Activated naive CD8-positive, alpha-beta T cell treated with anti-CD3 and anti-CD28 coated beads for 36 hours (primary cell): Measurements from ENCODE around the gene ATP8B1. TPM values are rescaled to one million over a fixed set of nuclear protein-coding genes. Genes with fewer than 3 reads are reported as not detected.

Experiments
- DNase-seq: peaks from one replicate; pipeline ENCODE4 v3.0.0; 2021
- H3K27ac Mint-ChIP-seq: one replicate; pipeline ENCODE4 v1.8.0; 2022; ENCODE audit warnings: mild to moderate bottlenecking, moderate library complexity, mixed read lengths
- H3K27me3 Mint-ChIP-seq: one replicate; pipeline ENCODE4 v1.8.0; 2022; ENCODE audit warnings: mild to moderate bottlenecking, mixed read lengths
- H3K36me3 Mint-ChIP-seq: one replicate; pipeline ENCODE4 v1.8.0; 2021; ENCODE audit warnings: mild to moderate bottlenecking, mixed read lengths
- H3K4me1 Mint-ChIP-seq: one replicate; pipeline ENCODE4 v1.8.0; 2021; ENCODE audit warnings: mixed read lengths
- H3K4me3 Mint-ChIP-seq: one replicate; pipeline ENCODE4 v1.8.0; 2022; ENCODE audit warnings: mild to moderate bottlenecking, moderate library complexity, mixed read lengths
- H3K9me3 Mint-ChIP-seq: one replicate; pipeline ENCODE4 v1.8.0; 2022; ENCODE audit warnings: mixed read lengths
- total RNA-seq, 2 experiments: library from RNA; stranded (reverse); gene quantifications; one replicate each; pipeline ENCODE4 v1.2.3, GENCODE V29; 2021

The ATP8B1 gene
- total RNA-seq, 2 experiments from 2014 or later = 1.4 to 1.5 TPM

DNA sequence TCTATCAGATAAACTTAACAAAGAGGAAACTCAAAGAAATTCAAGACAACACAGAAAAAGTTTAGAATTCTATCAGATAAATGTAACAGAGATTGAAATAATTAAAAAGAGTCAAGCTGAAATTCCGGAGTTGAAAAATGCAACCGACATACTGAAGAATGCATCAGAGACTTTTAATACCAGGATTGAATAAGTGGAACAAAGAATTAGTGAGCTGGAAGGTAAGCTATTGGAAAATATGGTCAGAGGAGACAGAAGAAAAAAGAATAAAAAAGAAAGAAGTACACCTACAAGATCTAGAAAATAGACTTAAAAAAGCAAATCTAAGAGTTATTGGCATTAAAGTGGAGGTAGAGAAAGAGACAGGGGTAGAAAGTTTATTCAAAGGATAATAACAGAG, 88.0 kb downstream of the ATP8B1 start:
- no peak for DNase-seq
- peaks cover 2% of the 10 kb centered on the region for H3K4me1 Mint-ChIP-seq
- H3K27me3 Mint-ChIP-seq = no peaks in the 10 kb centered on the region
- H3K36me3 Mint-ChIP-seq = peaks cover 13% of the 10 kb centered on the region
- H3K27ac Mint-ChIP-seq = no peak overlapping the region
- H3K4me3 Mint-ChIP-seq = no peak overlapping the region
- H3K9me3 Mint-ChIP-seq = peaks cover 33% of the 10 kb centered on the region

DNA sequence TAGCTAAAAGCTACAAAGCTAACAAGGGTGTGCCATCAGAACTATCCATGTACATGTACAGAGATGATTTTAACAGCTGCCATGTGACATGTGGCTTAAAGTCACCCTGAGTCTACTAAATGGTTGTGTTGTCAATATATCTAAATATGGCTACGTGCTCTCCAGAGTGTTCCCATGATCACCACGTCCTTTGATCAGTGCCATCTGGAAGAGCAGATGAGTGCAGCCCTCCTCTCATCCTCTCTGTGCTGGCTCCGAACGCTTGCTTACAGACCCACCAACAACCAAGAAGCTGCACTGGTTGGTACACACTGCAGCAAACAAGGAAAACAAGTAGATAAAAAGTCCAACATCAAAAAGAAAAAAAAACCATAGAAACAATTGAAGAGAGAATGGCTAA, 92.9 kb downstream of the ATP8B1 start:
- H3K9me3 Mint-ChIP-seq = peaks cover 24% of the 10 kb centered on the region

DNA sequence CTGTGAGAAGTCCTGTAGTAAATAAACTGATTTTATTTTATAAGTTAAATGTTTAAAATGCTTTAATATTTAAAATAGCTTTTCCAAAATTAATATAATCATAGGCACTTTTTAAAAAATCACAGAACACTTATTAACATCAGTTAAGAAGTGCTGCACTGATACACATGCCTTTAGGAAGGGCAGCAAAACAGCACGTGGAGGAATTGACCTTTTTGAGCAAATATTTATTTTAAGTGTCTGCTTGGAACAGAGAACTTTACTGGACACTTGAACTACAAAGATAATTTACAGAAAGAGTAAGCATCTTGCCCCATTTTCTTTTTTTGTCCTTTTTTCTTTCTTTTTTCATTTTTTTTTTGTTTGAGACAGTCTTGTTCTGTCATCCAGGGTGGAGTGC, 93.8 kb downstream of the ATP8B1 start:
- Mint-ChIP-seq H3K4me3 (no peak overlapping the region), H3K27me3 (no peaks in the 10 kb centered on the region), H3K36me3 (peaks cover 23% of the 10 kb centered on the region), H3K9me3 (peaks cover 20% of the 10 kb centered on the region), H3K27ac (no peak overlapping the region), H3K4me1 (no peaks in the 10 kb centered on the region)
- DNase-seq = no peak

More for the DNA sequence above, 92.9 kb downstream of the ATP8B1 start:
- H3K4me1 Mint-ChIP-seq = no peaks in the 10 kb centered on the region
- DNase-seq = no peak
- no peak overlapping the region for H3K4me3 Mint-ChIP-seq
- peaks cover 26% of the 10 kb centered on the region for H3K36me3 Mint-ChIP-seq
- no peak overlapping the region for H3K27ac Mint-ChIP-seq
- no peaks in the 10 kb centered on the region for H3K27me3 Mint-ChIP-seq

DNA sequence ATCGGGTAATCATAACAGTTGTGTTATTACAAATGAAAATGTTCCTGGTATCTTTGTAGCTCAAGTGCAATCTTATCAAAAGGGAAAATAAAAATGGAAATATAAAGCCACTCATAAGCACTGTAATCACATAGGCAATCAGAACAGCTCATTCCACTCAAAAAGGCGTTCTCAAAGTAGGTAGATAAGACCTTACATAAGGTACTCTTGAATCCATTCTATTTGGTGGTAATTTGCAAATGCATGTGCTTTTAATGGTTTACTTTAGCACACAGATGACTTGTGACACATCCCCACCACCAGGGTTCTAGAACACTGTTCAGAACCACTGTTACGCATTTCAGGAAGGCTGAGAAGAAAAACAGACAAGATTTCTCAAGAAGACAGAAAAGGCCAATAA, 94.8 kb downstream of the ATP8B1 start:
- Mint-ChIP-seq H3K27ac (no peak overlapping the region), H3K27me3 (no peaks in the 10 kb centered on the region), H3K9me3 (peaks cover 19% of the 10 kb centered on the region), H3K4me1 (no peaks in the 10 kb centered on the region), H3K36me3 (peaks cover 22% of the 10 kb centered on the region), H3K4me3 (no peak overlapping the region)
- no peak for DNase-seq

DNA sequence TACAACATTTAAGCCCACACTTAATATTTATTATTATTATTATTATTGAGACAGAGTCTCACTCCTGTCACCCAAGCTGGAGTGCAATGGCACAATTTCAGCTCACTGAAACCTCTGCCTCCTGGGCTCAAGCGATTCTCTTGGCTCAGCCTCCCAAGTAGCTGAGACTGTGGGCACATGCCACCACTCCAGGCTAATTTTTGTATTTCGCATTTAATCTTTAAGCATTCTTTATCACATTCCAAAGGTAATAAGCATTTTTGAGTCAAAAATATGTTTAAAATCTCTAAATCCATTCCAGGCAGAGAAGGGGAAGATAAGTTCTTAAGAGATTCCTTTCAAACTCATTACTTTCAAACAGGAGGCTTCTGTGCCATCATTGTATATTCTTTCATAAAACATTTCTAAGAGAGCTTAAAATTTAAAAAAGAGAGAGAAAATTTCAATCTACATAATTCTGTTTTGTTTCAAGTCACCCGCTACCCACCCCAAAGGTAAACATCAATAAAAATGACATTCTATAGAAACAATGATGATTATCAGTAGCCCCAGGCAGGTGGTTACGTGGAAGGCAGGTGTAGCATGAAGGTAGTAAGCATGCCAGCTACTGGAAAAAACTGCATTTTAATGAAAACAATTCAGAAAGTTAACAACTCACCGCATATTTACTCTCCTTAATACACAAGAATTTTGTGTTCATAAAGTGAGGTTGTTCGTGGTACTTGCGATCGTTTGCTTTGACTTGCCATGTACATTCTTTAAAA, 97.1 kb downstream of the ATP8B1 start:
- no peak for DNase-seq
- Mint-ChIP-seq H3K27ac (no peak overlapping the region), H3K9me3 (peaks cover 19% of the 10 kb centered on the region), H3K36me3 (peaks cover 25% of the 10 kb centered on the region), H3K4me1 (no peaks in the 10 kb centered on the region), H3K4me3 (no peak overlapping the region), H3K27me3 (no peaks in the 10 kb centered on the region)

DNA sequence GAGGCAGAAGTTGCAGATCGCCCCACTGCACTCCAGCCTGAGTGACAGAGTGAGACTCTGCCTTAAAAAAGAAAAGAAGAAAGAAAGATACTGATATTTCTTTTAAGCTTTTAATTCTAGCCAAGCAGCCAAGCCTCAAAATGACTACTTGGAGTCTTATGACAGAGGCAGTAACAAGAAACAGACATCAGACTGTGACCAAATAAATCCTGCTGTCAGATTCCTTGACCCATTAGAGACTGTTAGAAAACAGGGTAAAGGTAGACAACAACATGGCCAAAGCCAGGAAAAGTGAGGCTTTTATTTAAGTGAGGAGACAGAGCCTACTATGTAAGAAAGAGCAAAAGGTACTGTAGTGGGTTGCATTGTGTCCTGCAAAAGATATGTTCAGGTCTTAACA, 98.1 kb downstream of the ATP8B1 start:
- Mint-ChIP-seq H3K4me3 (no peak overlapping the region), H3K27me3 (no peaks in the 10 kb centered on the region), H3K27ac (no peak overlapping the region), H3K9me3 (peaks cover 16% of the 10 kb centered on the region), H3K4me1 (no peaks in the 10 kb centered on the region), H3K36me3 (peaks cover 23% of the 10 kb centered on the region)
- DNase-seq = no peak

DNA sequence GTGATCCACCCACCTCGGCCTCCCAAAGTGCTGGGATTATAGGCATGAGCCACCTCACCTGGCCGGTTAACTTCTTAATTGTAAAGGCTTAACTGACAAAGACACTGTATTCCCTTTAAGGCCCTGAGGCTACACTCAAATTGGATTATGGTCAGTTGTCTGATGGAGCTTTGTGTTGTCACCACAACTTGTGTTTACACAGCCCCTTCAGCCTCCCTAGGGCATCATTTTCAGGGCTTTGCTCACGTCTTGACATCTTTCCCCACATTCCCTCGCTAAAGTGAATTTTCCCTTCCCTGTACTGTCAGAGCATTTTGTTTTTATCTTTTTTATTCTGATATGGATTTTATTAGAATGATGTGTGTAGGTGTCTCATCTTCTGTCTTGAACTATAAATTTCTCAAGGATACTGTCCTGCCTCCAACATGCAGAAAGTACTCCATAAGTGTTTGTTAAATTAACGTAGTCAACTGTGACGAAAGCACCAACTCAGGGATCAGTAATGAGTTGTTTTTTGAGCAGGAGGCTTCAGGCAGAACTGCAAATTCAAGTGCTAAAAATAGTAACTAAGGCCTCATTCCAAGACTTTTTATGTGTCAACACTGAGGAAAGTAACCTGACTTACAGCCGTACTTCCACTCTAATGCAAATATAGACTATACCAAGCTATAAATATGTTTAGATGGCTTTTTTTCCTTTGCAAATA, 104.4 kb downstream of the ATP8B1 start:
- H3K4me1 Mint-ChIP-seq = peaks cover 3% of the 10 kb centered on the region
- H3K4me3 Mint-ChIP-seq = no peak overlapping the region
- no peak overlapping the region for H3K27ac Mint-ChIP-seq
- H3K9me3 Mint-ChIP-seq = peaks cover 2% of the 10 kb centered on the region
- H3K36me3 Mint-ChIP-seq = peaks cover 9% of the 10 kb centered on the region
- no peak for DNase-seq
- no peaks in the 10 kb centered on the region for H3K27me3 Mint-ChIP-seq

DNA sequence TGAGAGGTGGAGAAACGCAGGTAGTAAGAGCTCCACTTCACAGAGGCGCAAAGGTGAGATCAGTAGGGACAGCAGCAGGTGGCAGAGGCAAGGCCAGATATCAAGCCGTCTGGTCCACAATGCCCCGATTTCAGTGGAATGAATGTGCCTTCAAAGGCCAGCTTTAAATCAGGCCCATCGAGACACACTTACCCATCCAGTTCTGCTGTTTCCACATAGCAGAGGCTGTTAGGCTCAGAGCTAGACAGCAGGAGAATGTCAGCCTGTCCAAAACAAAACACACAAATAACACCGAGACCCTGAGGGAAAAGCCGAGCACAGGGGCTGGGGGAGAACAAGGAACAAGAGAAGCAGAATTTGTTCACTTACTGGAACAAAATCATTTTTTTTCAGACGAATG, 105.7 kb downstream of the ATP8B1 start:
- H3K9me3 Mint-ChIP-seq = peaks cover 2% of the 10 kb centered on the region

DNA sequence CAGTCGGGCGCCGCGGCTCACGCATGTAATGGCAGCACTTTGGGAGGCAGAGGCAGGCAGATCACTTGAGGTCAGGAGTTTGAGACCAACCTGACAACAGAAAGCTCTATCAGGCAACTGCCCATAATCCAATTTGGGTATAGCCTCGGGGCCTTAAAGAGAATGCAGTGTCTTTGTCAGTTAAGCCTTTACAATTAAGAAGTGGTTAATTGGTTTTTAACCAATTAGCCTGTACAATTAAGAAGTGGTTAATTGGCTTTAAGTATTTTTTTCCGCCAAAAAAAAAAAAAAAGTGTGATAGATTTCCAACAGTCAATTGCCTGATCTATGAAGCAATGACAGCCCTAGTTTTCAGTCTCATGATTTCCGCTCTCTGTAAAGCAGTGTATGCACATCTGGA, 106.8 kb downstream of the ATP8B1 start:
- Mint-ChIP-seq H3K9me3 (peaks cover 2% of the 10 kb centered on the region), H3K4me1 (peaks cover 4% of the 10 kb centered on the region)
- no peak for DNase-seq

More for the DNA sequence above, 105.7 kb downstream of the ATP8B1 start:
- H3K4me3 Mint-ChIP-seq = no peak overlapping the region
- H3K27ac Mint-ChIP-seq = no peak overlapping the region
- DNase-seq = no peak
- peaks cover 6% of the 10 kb centered on the region for H3K36me3 Mint-ChIP-seq
- H3K27me3 Mint-ChIP-seq = no peaks in the 10 kb centered on the region
- peaks cover 4% of the 10 kb centered on the region for H3K4me1 Mint-ChIP-seq

DNA sequence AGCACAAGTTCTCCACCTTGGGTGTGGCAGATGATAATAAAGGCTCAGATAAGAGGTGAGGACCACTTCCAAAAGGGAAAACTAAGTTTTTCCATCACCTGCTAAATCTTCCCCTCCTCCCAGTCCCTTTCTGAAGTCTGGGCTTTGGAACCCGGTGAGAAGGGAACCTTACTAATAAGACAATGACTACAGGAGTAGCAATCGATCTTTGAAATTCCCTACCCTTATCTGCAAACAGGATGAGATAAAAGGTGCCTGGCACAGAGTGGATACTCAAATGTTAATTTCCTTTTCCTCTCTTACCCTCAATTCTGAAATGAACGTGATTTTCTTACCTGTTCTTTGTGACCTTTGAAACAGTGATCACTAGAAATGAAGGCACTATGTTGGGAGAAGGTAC, 111.8 kb downstream of the ATP8B1 start:
- H3K27ac Mint-ChIP-seq = no peak overlapping the region
- no peak for DNase-seq
- H3K36me3 Mint-ChIP-seq = peaks cover 13% of the 10 kb centered on the region
- H3K4me3 Mint-ChIP-seq = no peak overlapping the region
- H3K9me3 Mint-ChIP-seq = peaks cover 1% of the 10 kb centered on the region
- H3K4me1 Mint-ChIP-seq = peaks cover 6% of the 10 kb centered on the region
- no peaks in the 10 kb centered on the region for H3K27me3 Mint-ChIP-seq

More for the DNA sequence above, 106.8 kb downstream of the ATP8B1 start:
- H3K4me3 Mint-ChIP-seq = no peak overlapping the region
- H3K36me3 Mint-ChIP-seq = peaks cover 6% of the 10 kb centered on the region
- H3K27me3 Mint-ChIP-seq = no peaks in the 10 kb centered on the region
- H3K27ac Mint-ChIP-seq = no peak overlapping the region

DNA sequence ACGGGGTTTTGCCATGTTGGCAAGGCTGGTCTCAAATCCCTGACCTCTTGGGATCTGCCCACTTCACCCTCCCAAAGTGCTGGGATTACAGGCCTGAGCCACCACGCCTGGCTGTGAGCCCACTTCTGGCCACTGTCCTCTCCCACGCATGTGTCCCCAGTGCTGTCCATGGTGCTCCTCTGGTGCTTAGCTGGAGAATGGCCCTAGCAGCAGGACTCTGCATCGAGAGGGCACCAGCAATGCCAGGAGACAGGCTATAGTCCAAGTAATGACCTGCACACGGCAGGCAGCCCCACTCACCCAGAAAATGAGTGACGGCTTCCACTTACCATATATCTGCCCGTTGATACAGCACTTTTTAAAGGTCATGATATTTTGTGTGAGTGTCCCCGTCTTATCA, 115.1 kb downstream of the ATP8B1 start:
- Mint-ChIP-seq H3K9me3 (peaks cover 1% of the 10 kb centered on the region), H3K27me3 (no peaks in the 10 kb centered on the region), H3K36me3 (peaks cover 15% of the 10 kb centered on the region), H3K4me3 (no peak overlapping the region), H3K4me1 (peaks cover 3% of the 10 kb centered on the region), H3K27ac (no peak overlapping the region)
- DNase-seq = no peak

DNA sequence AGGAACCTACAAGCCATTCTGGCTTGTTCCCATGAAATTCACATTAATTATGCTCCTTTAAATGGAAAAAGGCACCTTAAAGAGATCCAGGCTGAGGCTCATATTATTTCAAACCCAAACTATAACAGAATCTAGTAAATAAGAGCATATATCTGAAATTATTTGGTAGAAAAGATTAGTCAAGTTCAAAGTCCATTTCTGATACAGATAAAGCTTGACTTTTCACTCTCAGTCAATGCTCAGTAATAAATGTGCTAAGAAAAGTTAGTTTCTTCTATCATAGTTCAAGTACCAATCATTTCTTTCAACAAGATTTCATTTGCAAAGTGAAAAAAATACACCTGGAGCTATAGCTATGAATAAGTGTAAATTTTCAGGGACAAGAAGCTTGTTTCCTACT, 119.6 kb downstream of the ATP8B1 start:
- Mint-ChIP-seq H3K4me3 (no peak overlapping the region), H3K4me1 (peaks cover 3% of the 10 kb centered on the region), H3K36me3 (peaks cover 15% of the 10 kb centered on the region), H3K27ac (no peak overlapping the region), H3K9me3 (peaks cover 1% of the 10 kb centered on the region), H3K27me3 (no peaks in the 10 kb centered on the region)
- no peak for DNase-seq

DNA sequence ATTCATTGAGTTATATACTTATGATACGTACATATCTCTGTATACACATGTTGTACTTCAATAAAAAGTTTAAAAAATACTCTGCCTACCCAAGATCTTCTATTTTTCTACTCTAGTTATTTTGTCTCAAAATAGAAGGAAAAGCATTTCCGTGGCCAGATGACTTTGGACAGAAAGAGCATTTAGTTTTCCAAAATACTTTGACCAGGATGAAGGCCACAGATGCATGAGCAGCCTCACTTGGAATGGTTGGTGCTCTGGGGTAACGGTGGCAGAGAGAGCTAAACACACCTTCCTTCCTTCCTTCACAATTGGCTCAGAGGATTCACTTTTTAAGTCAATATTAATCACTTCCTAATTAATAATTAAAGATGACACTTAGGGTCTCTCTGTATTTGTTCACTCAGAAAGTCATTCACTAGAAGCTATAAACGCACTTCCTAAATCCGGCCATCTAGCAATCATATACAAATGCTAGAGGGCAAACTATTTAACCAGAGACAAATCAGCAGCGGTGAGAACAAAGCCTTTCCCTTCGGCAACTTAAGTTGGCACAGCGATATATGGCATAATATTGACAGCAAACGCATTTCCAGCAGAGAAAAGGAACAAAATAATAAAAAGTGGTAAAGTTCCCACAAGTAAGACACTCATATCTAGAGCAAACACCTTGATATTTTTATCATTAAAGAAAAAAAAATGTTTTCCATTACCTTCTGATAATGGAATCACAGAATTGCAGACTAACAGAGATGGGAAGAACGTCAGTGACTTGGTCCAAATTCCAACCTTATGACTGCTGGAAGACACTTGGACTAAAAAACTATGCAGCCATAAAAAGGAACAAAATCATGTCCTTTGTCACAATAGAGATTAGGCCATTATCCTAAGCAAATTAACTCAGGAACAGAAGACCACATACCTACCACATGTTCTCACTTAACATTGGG, 125.6 kb downstream of the ATP8B1 start:
- no peak overlapping the region for H3K27ac Mint-ChIP-seq

DNA sequence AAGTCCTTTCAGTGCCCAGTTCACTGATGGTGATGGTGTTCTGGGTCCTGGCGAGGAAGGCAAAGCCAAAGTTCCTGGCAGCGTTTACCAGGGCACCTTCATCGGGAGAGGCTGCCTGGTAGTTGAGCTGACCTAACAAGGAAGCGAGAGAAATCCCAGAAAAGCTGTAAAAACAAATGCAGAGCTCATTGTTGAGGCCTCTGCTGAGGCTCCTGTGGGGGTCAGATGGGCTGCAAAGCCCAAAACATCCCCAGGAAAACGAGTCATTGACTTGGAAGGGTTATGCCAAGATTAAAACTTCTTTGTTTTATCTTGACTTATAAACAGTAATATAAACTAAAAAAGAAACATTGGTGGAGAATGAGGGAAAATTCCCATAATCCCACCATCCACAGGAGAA, 128.2 kb downstream of the ATP8B1 start:
- Mint-ChIP-seq H3K36me3 (peaks cover 25% of the 10 kb centered on the region), H3K27me3 (no peaks in the 10 kb centered on the region), H3K4me1 (peaks cover 5% of the 10 kb centered on the region), H3K4me3 (no peak overlapping the region), H3K9me3 (peaks cover 6% of the 10 kb centered on the region), H3K27ac (no peak overlapping the region)
- no peak for DNase-seq

More for the DNA sequence above, 125.6 kb downstream of the ATP8B1 start:
- peaks cover 16% of the 10 kb centered on the region for H3K36me3 Mint-ChIP-seq
- H3K4me1 Mint-ChIP-seq = peaks cover 4% of the 10 kb centered on the region
- no peaks in the 10 kb centered on the region for H3K27me3 Mint-ChIP-seq
- H3K4me3 Mint-ChIP-seq = no peak overlapping the region
- DNase-seq = no peak
- H3K9me3 Mint-ChIP-seq = peaks cover 4% of the 10 kb centered on the region

DNA sequence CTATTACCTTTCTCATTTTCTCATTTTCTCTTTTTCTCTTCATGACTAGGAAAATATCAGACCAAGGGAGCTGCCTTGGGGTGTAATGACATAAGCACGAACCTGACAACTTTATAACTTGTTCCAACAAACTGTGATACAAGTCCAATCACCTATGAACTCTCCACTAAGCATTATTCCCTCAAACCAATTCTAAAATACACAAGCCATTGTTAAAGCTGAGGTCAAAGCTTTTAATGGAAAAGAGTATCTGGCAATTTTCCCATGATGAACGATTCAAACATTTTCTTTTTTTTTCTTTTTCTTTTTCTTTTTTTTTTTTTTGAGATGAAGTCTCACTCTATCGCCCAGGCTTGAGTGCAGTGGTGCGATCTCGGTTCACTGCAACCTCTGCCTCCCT, 133.1 kb downstream of the ATP8B1 start:
- no peak for DNase-seq
- peaks cover 34% of the 10 kb centered on the region for H3K4me1 Mint-ChIP-seq
- no peaks in the 10 kb centered on the region for H3K27me3 Mint-ChIP-seq
- no peak overlapping the region for H3K27ac Mint-ChIP-seq
- H3K36me3 Mint-ChIP-seq = peaks cover 23% of the 10 kb centered on the region
- H3K9me3 Mint-ChIP-seq = peaks cover 7% of the 10 kb centered on the region
- no peak overlapping the region for H3K4me3 Mint-ChIP-seq
